Stimulated activated effector memory CD8-positive, alpha-beta T cell treated with anti-CD3 and anti-CD28 coated beads, Interleukin-12 subunit alpha, Interleukin-12 subunit beta, amount 100 ng/mL, for 72 hours (primary cell): Measurements from ENCODE around the gene INPP5A.

Source experiments
- ATAC-seq: fragments of 150-1000 bp; cut with Tn5 transposase; 2 replicates; pipeline ENCODE4 v1.10.0; 2021
- DNase-seq, 2 donors: peaks; one replicate each; pipeline ENCODE4 v3.0.0; 2021 to 2022; ENCODE audit warnings: low spot score in 2 of 2
- H3K27ac Mint-ChIP-seq: one replicate; pipeline ENCODE4 v1.8.0; 2022; ENCODE audit warnings: mild to moderate bottlenecking, mixed read lengths
- H3K36me3 Mint-ChIP-seq: one replicate; pipeline ENCODE4 v1.8.0; 2022; ENCODE audit warnings: mild to moderate bottlenecking, mixed read lengths
- H3K4me1 Mint-ChIP-seq: one replicate; pipeline ENCODE4 v1.8.0; 2022; ENCODE audit warnings: mixed read lengths
- H3K4me3 Mint-ChIP-seq: one replicate; pipeline ENCODE4 v1.8.0; 2022; ENCODE audit warnings: mild to moderate bottlenecking, mixed read lengths
- H3K9me3 Mint-ChIP-seq: one replicate; pipeline ENCODE4 v1.8.0; 2022; ENCODE audit warnings: mixed read lengths

The INPP5A gene

GRCh38 chr10:132510174-132510611 lies 27.4 kb upstream of the INPP5A start:
- no peak overlapping the region for H3K4me3 Mint-ChIP-seq
- no peaks in the 10 kb centered on the region for H3K36me3 Mint-ChIP-seq
- H3K4me1 Mint-ChIP-seq = peaks cover 4% of the 10 kb centered on the region
- ATAC-seq (peak; percentile 14), DNase-seq (no peak)
- H3K27ac Mint-ChIP-seq = no peak overlapping the region
- H3K9me3 Mint-ChIP-seq = no peaks in the 10 kb centered on the region

GRCh38 chr10:132511121-132512051 lies 26.2 kb upstream of the INPP5A start:
- Mint-ChIP-seq H3K27ac (no peak overlapping the region), H3K36me3 (no peaks in the 10 kb centered on the region), H3K4me1 (peaks cover 4% of the 10 kb centered on the region), H3K9me3 (no peaks in the 10 kb centered on the region), H3K4me3 (no peak overlapping the region)
- ATAC-seq (no peak), DNase-seq (no peak)

GRCh38 chr10:132512052-132512442 lies 25.5 kb upstream of the INPP5A start:
- Mint-ChIP-seq H3K27ac (no peak overlapping the region), H3K36me3 (no peaks in the 10 kb centered on the region)
- no peak for ATAC-seq

GRCh38 chr10:132512693-132513345 lies 24.8 kb upstream of the INPP5A start:
- DNase-seq = no peak
- peaks cover 4% of the 10 kb centered on the region for H3K4me1 Mint-ChIP-seq
- no peak overlapping the region for H3K27ac Mint-ChIP-seq

More at GRCh38 chr10:132512052-132512442, 25.5 kb upstream of the INPP5A start:
- no peak for DNase-seq
- peaks cover 4% of the 10 kb centered on the region for H3K4me1 Mint-ChIP-seq
- no peak overlapping the region for H3K4me3 Mint-ChIP-seq
- H3K9me3 Mint-ChIP-seq = no peaks in the 10 kb centered on the region

GRCh38 chr10:132514821-132515520 lies 22.6 kb upstream of the INPP5A start:
- no peak overlapping the region for H3K27ac Mint-ChIP-seq
- H3K36me3 Mint-ChIP-seq = no peaks in the 10 kb centered on the region
- no peak for ATAC-seq
- H3K4me3 Mint-ChIP-seq = no peak overlapping the region
- DNase-seq = no peak
- peaks cover 4% of the 10 kb centered on the region for H3K4me1 Mint-ChIP-seq
- H3K9me3 Mint-ChIP-seq = no peaks in the 10 kb centered on the region

More at GRCh38 chr10:132512693-132513345, 24.8 kb upstream of the INPP5A start:
- H3K36me3 Mint-ChIP-seq = no peaks in the 10 kb centered on the region
- H3K9me3 Mint-ChIP-seq = no peaks in the 10 kb centered on the region
- ATAC-seq = no peak
- H3K4me3 Mint-ChIP-seq = no peak overlapping the region

- no peak overlapping the region for H3K27ac Mint-ChIP-seq
- ATAC-seq (no peak), DNase-seq (no peak)
- H3K36me3 Mint-ChIP-seq = no peaks in the 10 kb centered on the region
- H3K4me3 Mint-ChIP-seq = no peak overlapping the region
- H3K4me1 Mint-ChIP-seq = peaks cover 2% of the 10 kb centered on the region
- no peaks in the 10 kb centered on the region for H3K9me3 Mint-ChIP-seq
These were observed 21.5 kb upstream of the INPP5A start for GRCh38 chr10:132515811-132516726.

- no peaks in the 10 kb centered on the region for H3K36me3 Mint-ChIP-seq
- ATAC-seq = no peak
- H3K27ac Mint-ChIP-seq = no peak overlapping the region
- no peaks in the 10 kb centered on the region for H3K4me1 Mint-ChIP-seq
- H3K9me3 Mint-ChIP-seq = no peaks in the 10 kb centered on the region
- no peak for DNase-seq
- H3K4me3 Mint-ChIP-seq = no peak overlapping the region
These were observed 20.5 kb upstream of the INPP5A start for GRCh38 chr10:132516771-132517725.

GRCh38 chr10:132517951-132518521 lies 19.6 kb upstream of the INPP5A start:
- no peaks in the 10 kb centered on the region for H3K36me3 Mint-ChIP-seq
- no peak overlapping the region for H3K4me3 Mint-ChIP-seq

GRCh38 chr10:132518572-132519381 lies 18.8 kb upstream of the INPP5A start:
- H3K36me3 Mint-ChIP-seq = no peaks in the 10 kb centered on the region
- no peak overlapping the region for H3K27ac Mint-ChIP-seq
- DNase-seq (no peak), ATAC-seq (no peak)
- no peak overlapping the region for H3K4me3 Mint-ChIP-seq
- H3K4me1 Mint-ChIP-seq = no peaks in the 10 kb centered on the region
- no peaks in the 10 kb centered on the region for H3K9me3 Mint-ChIP-seq

More at GRCh38 chr10:132517951-132518521, 19.6 kb upstream of the INPP5A start:
- DNase-seq = no peak
- ATAC-seq = no peak
- no peaks in the 10 kb centered on the region for H3K9me3 Mint-ChIP-seq
- H3K4me1 Mint-ChIP-seq = no peaks in the 10 kb centered on the region
- no peak overlapping the region for H3K27ac Mint-ChIP-seq

GRCh38 chr10:132519382-132520176 lies 18.0 kb upstream of the INPP5A start:
- Mint-ChIP-seq H3K4me3 (no peak overlapping the region), H3K4me1 (no peaks in the 10 kb centered on the region)
- no peak for ATAC-seq

GRCh38 chr10:132520177-132520811 lies 17.3 kb upstream of the INPP5A start:
- Mint-ChIP-seq H3K36me3 (no peaks in the 10 kb centered on the region), H3K4me1 (no peaks in the 10 kb centered on the region), H3K4me3 (no peak overlapping the region), H3K9me3 (no peaks in the 10 kb centered on the region), H3K27ac (no peak overlapping the region)
- DNase-seq (no peak), ATAC-seq (no peak)

More at GRCh38 chr10:132519382-132520176, 18.0 kb upstream of the INPP5A start:
- no peak for DNase-seq
- H3K27ac Mint-ChIP-seq = no peak overlapping the region
- no peaks in the 10 kb centered on the region for H3K36me3 Mint-ChIP-seq
- H3K9me3 Mint-ChIP-seq = no peaks in the 10 kb centered on the region

GRCh38 chr10:132521041-132521465 lies 16.5 kb upstream of the INPP5A start:
- Mint-ChIP-seq H3K27ac (no peak overlapping the region), H3K36me3 (no peaks in the 10 kb centered on the region), H3K4me3 (no peak overlapping the region), H3K4me1 (no peaks in the 10 kb centered on the region), H3K9me3 (no peaks in the 10 kb centered on the region)
- DNase-seq (no peak), ATAC-seq (no peak)
